Adrenal gland (tissue), 12 donors: ENCODE data around the gene DNAJB8. TPM values are rescaled to one million over a fixed set of nuclear protein-coding genes. Genes with fewer than 3 reads are reported as not detected.

Source experiments
- DNase-seq, 7 donors: peaks; one replicate each; pipeline ENCODE4 v3.0.0-alpha.2; 2019 to 2020
- H3K27ac ChIP-seq, 5 donors: fragments of 200-600 bp; sonication (generic) in 4 of 5; 1 replicate in 3 of 5; 2 replicates in 2 of 5; pipeline versions ENCODE4 v1.5.1 to v1.8.0; 2016 to 2020; ENCODE audit warnings: mild to moderate bottlenecking in 1 of 5
- H3K27me3 ChIP-seq: fragments of 200-600 bp; 2 replicates; pipeline ENCODE4 v1.8.0; 2021
- H3K36me3 ChIP-seq, 2 donors: fragments of 200-600 bp; replicated peaks in 1 of 2; 1 replicate in 1 of 2; 2 replicates in 1 of 2; pipeline versions ENCODE4 v1.5.1 to v1.8.0; 2018 to 2022
- H3K4me1 ChIP-seq, 2 donors: fragments of 200-600 bp; replicated peaks in 1 of 2; 1 replicate in 1 of 2; 2 replicates in 1 of 2; pipeline versions ENCODE4 v1.5.1 to v1.8.0; 2018 to 2021
- H3K4me3 ChIP-seq, 4 donors: fragments of 200-600 bp; sonication (generic) in 3 of 4; one replicate each; pipeline ENCODE4 v1.5.1; 2016 to 2018
- H3K9me3 ChIP-seq, 3 donors: fragments of 200-600 bp; sonication (generic) in 1 of 3; replicated peaks in 1 of 3; 1 replicate in 2 of 3; 2 replicates in 1 of 3; pipeline versions ENCODE4 v1.5.1 to v1.8.0; 2016 to 2021
- CTCF ChIP-seq, 6 experiments: fragments of 450-650 bp in 4 of 6; fragments of 200-600 bp in 2 of 6; sonication (generic) in 1 of 6; IDR thresholded peaks; 1 replicate in 5 of 6; 2 replicates in 1 of 6; pipeline versions ENCODE4 v1.5.1 to v1.8.0; 2016 to 2021; ENCODE audit warnings: antibody characterized with exemption in 6 of 6, mild to moderate bottlenecking in 2 of 6, moderate library complexity in 1 of 6
- POLR2A ChIP-seq, 2 donors: fragments of 450-650 bp; IDR thresholded peaks; one replicate each; pipeline ENCODE4 v1.6.1; 2017; ENCODE audit warnings: antibody characterized with exemption in 2 of 2, mild to moderate bottlenecking in 2 of 2, moderate library complexity in 1 of 2
- WGBS, 4 donors: extraction: QIAGEN DNeasy Blood & Tissue Kit in 2 of 4; methylation state at CpG; one replicate each; pipeline versions ENCODE4 v1.1.5 to v1.1.7; 2013 to 2017; 5-methylcytosine and 5-hydroxymethylcytosine counted together
- intact Hi-C, 2 donors: fragments of 100-400 bp; cut with DNase I; formaldehyde crosslinking; loops; one replicate each; pipeline versions ENCODE4 v1.14.1 to v1.15.0; 2022 to 2023
- polyA plus RNA-seq, 3 donors: library from polyadenylated mRNA; stranded (reverse); fragments of 200-250 nt in 2 of 3; fragments of 350-450 nt in 1 of 3; fragmentation: Illumina TruSeq in 1 of 3; extraction: RNeasy Lipid Tissue Mini Kit (QIAGEN cat#74804) in 1 of 3; gene quantifications; one replicate each; pipeline ENCODE4 v1.2.3, GENCODE V29; 2013 to 2014
- total RNA-seq, 9 donors: library from RNA; depleted of rRNA in 4 of 9; stranded (reverse); fragments of >200 nt in 4 of 9; fragments of 120-200 nt in 1 of 9; fragmentation: NEBNext Ultra II Directional in 1 of 9; extraction: Animal tissue kit (Norgen Biotek cat#: 25700) in 1 of 9; gene quantifications; one replicate each; pipeline versions ENCODE4 v1.1.0 to v1.2.4, GENCODE V29; 2013 to 2023
- donor health status: healthy with polysubstance abuse.
- donor health status: Bipolar disorder and iron deficiency.
- donor health status: DM: yes; HTN: yes; CAD: no.
- donor health status: DM: no; HTN: no; CAD: no.
- donor health status: DM: no; HTN: no; CAD: no.
- donor health status: DM: yes; HTN: yes; CAD: no.

Gene DNAJB8
- total and polyA plus RNA-seq, 12 donors, result not detected

GRCh38 chr3:128464702-128465101 is 2.0 kb downstream of the DNAJB8 start:
- intact Hi-C loops, result no loop called here
- DNase-seq, result no peak
- WGBS, 4 donors, result 23 to 52% (median 30%) methylated on average over 1 of the region's 1 CpG

GRCh38 chr3:128464188-128464587 is 2.5 kb downstream of the DNAJB8 start:
- Histone ChIP-seq H3K27ac (no peak overlapping the region), H3K36me3 (no peaks in the 10 kb centered on the region), H3K9me3 (no peaks in the 10 kb centered on the region), H3K4me3 (no peak overlapping the region), H3K4me1 (no peaks in the 10 kb centered on the region), H3K27me3 (no peaks in the 10 kb centered on the region)
- intact Hi-C loops, result no loop called here
- no peak for TF ChIP-seq POLR2A (IDR thresholded peaks at IDR 0.05)
- no peak for TF ChIP-seq CTCF (IDR thresholded peaks at IDR 0.05)
- 61 to 71% (median 67%) methylated on average over 7 of the region's 7 CpGs for WGBS, 4 donors
- DNase-seq, result no peak

More at GRCh38 chr3:128464702-128465101, 2.0 kb downstream of the DNAJB8 start:
- Histone ChIP-seq H3K4me3 (no peak overlapping the region), H3K4me1 (no peaks in the 10 kb centered on the region), H3K9me3 (no peaks in the 10 kb centered on the region), H3K27ac (no peak overlapping the region), H3K27me3 (no peaks in the 10 kb centered on the region), H3K36me3 (no peaks in the 10 kb centered on the region)
- TF ChIP-seq CTCF (IDR thresholded peaks at IDR 0.05), result no peak
- no peak for TF ChIP-seq POLR2A (IDR thresholded peaks at IDR 0.05)

- intact Hi-C loops, result no loop called here
- H3K9me3 ChIP-seq, result no peaks in the 10 kb centered on the region
- WGBS, 4 donors, result 53 to 69% (median 65%) methylated on average over 5 to 10 of the region's 10 CpGs
Observed at GRCh38 chr3:128463771-128464170, 2.9 kb downstream of the DNAJB8 start.

GRCh38 chr3:128463354-128463753 is 3.3 kb downstream of the DNAJB8 start:
- Histone ChIP-seq H3K27ac (no peak overlapping the region), H3K27me3 (no peaks in the 10 kb centered on the region), H3K9me3 (no peaks in the 10 kb centered on the region), H3K4me3 (no peak overlapping the region), H3K36me3 (no peaks in the 10 kb centered on the region), H3K4me1 (no peaks in the 10 kb centered on the region)
- 73 to 88% (median 75%) methylated on average over 5 to 11 of the region's 11 CpGs for WGBS, 4 donors
- no peak for TF ChIP-seq POLR2A (IDR thresholded peaks at IDR 0.05)
- no peak for TF ChIP-seq CTCF (IDR thresholded peaks at IDR 0.05)
- no peak for DNase-seq
- intact Hi-C loops, result no loop called here

More at GRCh38 chr3:128463771-128464170, 2.9 kb downstream of the DNAJB8 start:
- TF ChIP-seq POLR2A (IDR thresholded peaks at IDR 0.05) (no peak), CTCF (IDR thresholded peaks at IDR 0.05) (no peak)
- Histone ChIP-seq H3K27ac (no peak overlapping the region), H3K27me3 (no peaks in the 10 kb centered on the region), H3K4me1 (no peaks in the 10 kb centered on the region), H3K4me3 (no peak overlapping the region), H3K36me3 (no peaks in the 10 kb centered on the region)
- DNase-seq, result no peak
